Measurements from ENCODE around the gene HOXB6. TPM values are rescaled to one million over a fixed set of nuclear protein-coding genes. Genes with fewer than 3 reads are reported as not detected.

The HOXB6 gene
- total RNA-seq, 4 donors from 2014 or later: 0.88 to 18.2 (median 7.3) TPM; not detected in 1

GRCh38 chr17:48615963-48616716 lies 11.4 kb upstream of the HOXB6 start:
- intact Hi-C loops (cut with DNase I; ENCODE audit: low total_unique reads): no loop called here
- DNase-seq: no peak
- no peaks in the 10 kb centered on the region for H3K36me3 ChIP-seq
- no peaks in the 10 kb centered on the region for H3K9me3 ChIP-seq
- TF ChIP-seq CTCF (IDR thresholded peaks at IDR 0.05) (no peak), POLR2A (IDR thresholded peaks at IDR 0.05) (no peak)
- H3K27me3 ChIP-seq: peaks cover 48 to 80% of the 10 kb centered on the region in 2 donors
- peaks cover 0 to 9% of the 10 kb centered on the region in 2 donors for H3K4me1 ChIP-seq
- H3K4me3 ChIP-seq: no peak overlapping the region
- no peak overlapping the region for H3K27ac ChIP-seq

GRCh38 chr17:48615047-48615962 lies 10.5 kb upstream of the HOXB6 start, which contains the start of gene HOXB8:
TSS of gene HOXB8 (minus strand) at chr17:48615292. CDS start at chr17:48614704, 588 bp downstream.
- no peak for TF ChIP-seq POLR2A (IDR thresholded peaks at IDR 0.05)
- TF ChIP-seq CTCF (IDR thresholded peaks at IDR 0.05): no peak
- H3K27me3 ChIP-seq: peaks cover 53 to 84% of the 10 kb centered on the region in 2 donors
- no peak for DNase-seq

DNA sequence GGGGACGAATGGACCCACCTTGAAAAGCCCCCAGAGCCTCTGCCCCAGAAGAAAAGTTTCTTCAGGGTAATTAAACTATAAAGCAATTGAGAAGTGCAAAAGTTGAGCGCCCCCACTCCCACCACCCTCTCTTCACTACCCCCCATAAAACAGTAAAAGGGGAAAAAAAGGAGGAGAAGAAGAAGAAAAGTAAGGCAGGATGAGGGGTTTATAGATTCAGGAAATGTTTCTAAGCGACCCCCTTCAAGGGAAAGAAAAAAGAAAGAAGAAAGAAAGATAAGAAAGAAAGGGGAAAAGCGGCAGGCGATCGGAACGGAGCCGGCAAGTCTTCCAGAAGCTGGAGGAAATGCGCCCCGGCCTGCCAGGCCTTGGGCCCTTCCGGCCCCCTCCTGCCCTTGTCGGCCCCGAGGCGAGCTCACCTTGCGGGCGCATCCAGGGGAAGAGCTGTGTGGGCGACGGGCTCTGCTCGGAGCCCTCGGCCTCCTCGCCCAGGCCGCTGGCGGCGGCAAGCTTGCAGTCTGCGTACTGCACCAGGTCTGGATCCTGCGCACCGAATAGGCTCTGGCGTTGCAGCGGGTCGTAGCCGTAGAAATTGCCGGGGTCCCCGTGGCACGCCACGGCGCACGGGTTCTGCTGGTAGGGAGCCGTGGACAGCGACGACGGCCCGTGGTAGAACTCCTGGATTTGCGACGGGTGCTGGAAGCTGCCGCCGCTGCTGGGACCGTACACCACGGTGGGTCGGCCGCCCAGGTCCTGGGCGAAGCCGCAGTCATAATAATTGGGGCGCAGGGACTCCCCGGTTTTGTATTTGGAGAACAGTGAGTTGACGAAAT lies 9.3 kb upstream of the HOXB6 start:
- H3K4me1 ChIP-seq: peaks cover 0 to 16% of the 10 kb centered on the region in 2 donors
- peak overlapping the region in 1 of 2 donors; percentile 75 for H3K27ac ChIP-seq
- intact Hi-C loops (cut with DNase I; ENCODE audit: low total_unique reads): no loop called here

More at GRCh38 chr17:48615047-48615962, 10.5 kb upstream of the HOXB6 start, which contains the start of gene HOXB8:
- no peaks in the 10 kb centered on the region for H3K9me3 ChIP-seq
- peak within 1 kb of the TSS in 1 of 2 donors; percentile 75 for H3K27ac ChIP-seq
- intact Hi-C loops (cut with DNase I; ENCODE audit: low total_unique reads): no loop called here
- peaks cover 0 to 13% of the 10 kb centered on the region in 2 donors for H3K4me1 ChIP-seq
- H3K4me3 ChIP-seq: no peak within 1 kb of the TSS
- H3K36me3 ChIP-seq: no peaks in the 10 kb centered on the region

More for the DNA sequence above, 9.3 kb upstream of the HOXB6 start:
- Histone ChIP-seq H3K9me3 (no peaks in the 10 kb centered on the region), H3K4me3 (no peak overlapping the region), H3K36me3 (no peaks in the 10 kb centered on the region), H3K27me3 (peaks cover 53 to 87% of the 10 kb centered on the region in 2 donors)
- TF ChIP-seq POLR2A (IDR thresholded peaks at IDR 0.05) (no peak), CTCF (IDR thresholded peaks at IDR 0.05) (no peak)
- DNase-seq: no peak

Data from uterus (tissue), 4 donors.